Spleen (tissue), 11 donors: ENCODE measurements around the gene RNF167. TPM values are rescaled to one million over a fixed set of nuclear protein-coding genes. Genes with fewer than 3 reads are reported as not detected.
A peak's percentile ranks its signal among the peaks of the same experiment; 100 is the strongest.

Source experiments
- DNase-seq: peaks from one replicate; pipeline ENCODE4 v3.0.0-alpha.2; 2020
- H3K27ac ChIP-seq, 8 donors: fragments of 200-600 bp; sonication (generic) in 7 of 8; 1 replicate in 4 of 8; 2 replicates in 4 of 8; pipeline versions ENCODE4 v1.5.0 to v1.8.0; 2016 to 2021; ENCODE audit warnings: inconsistent platforms in 4 of 8, mild to moderate bottlenecking in 4 of 8, moderate library complexity in 1 of 8
- H3K27me3 ChIP-seq, 7 donors: fragments of 200-600 bp; sonication (generic) in 6 of 7; replicated peaks in 1 of 7; 1 replicate in 4 of 7; 2 replicates in 3 of 7; pipeline versions ENCODE4 v1.5.0 to v1.8.0; 2016 to 2021; ENCODE audit warnings: inconsistent platforms in 3 of 7, mild to moderate bottlenecking in 1 of 7
- H3K36me3 ChIP-seq, 6 donors: fragments of 200-600 bp; sonication (generic) in 5 of 6; 1 replicate in 4 of 6; 2 replicates in 2 of 6; pipeline versions ENCODE4 v1.5.0 to v1.8.0; 2016 to 2021; ENCODE audit warnings: inconsistent platforms in 2 of 6
- H3K4me1 ChIP-seq, 6 donors: fragments of 200-600 bp; sonication (generic) in 5 of 6; 1 replicate in 3 of 6; 2 replicates in 3 of 6; pipeline versions ENCODE4 v1.5.0 to v1.8.0; 2016 to 2021; ENCODE audit warnings: inconsistent platforms in 3 of 6
- H3K4me3 ChIP-seq, 8 donors: fragments of 200-600 bp; sonication (generic) in 7 of 8; 1 replicate in 4 of 8; 2 replicates in 4 of 8; pipeline versions ENCODE4 v1.5.0 to v1.8.0; 2016 to 2021; ENCODE audit warnings: inconsistent platforms in 4 of 8, mild to moderate bottlenecking in 4 of 8, moderate library complexity in 2 of 8
- H3K9me3 ChIP-seq, 8 donors: fragments of 200-600 bp; sonication (generic) in 7 of 8; 1 replicate in 4 of 8; 2 replicates in 4 of 8; pipeline versions ENCODE4 v1.5.0 to v1.8.0; 2016 to 2021; ENCODE audit warnings: inconsistent platforms in 4 of 8
- POLR2A ChIP-seq, 3 donors: fragments of 450-650 bp; IDR thresholded peaks; one replicate each; pipeline ENCODE4 v1.5.1; 2017; ENCODE audit warnings: antibody characterized with exemption in 3 of 3, mild to moderate bottlenecking in 1 of 3
- POLR2AphosphoS5 ChIP-seq, 3 donors: sonication (generic); formaldehyde crosslinking; IDR thresholded peaks; one replicate each; pipeline ENCODE4 v1.5.1; 2017; ENCODE audit warnings: antibody characterized with exemption in 3 of 3
- WGBS, 5 donors: extraction: QIAGEN DNeasy Blood & Tissue Kit in 3 of 5; methylation state at CpG; one replicate each; pipeline versions ENCODE4 v1.1.5 to v1.1.7; 2013 to 2018; 5-methylcytosine and 5-hydroxymethylcytosine counted together
- intact Hi-C: fragments of 100-400 bp; cut with DNase I; formaldehyde crosslinking; loops from one replicate; pipeline ENCODE4 v1.15.0; 2023; ENCODE audit warnings: low total_unique reads
- polyA plus RNA-seq, 3 donors: library from polyadenylated mRNA; stranded (reverse); fragments of 200-250 nt; gene quantifications; one replicate each; pipeline ENCODE4 v1.2.1, GENCODE V29; 2013
- total RNA-seq, 7 donors: library from RNA; depleted of rRNA in 3 of 7; stranded (reverse); fragments of >200 nt in 3 of 7; fragmentation: NEBNext Ultra II Directional in 4 of 7; extraction: Animal tissue kit (Norgen Biotek cat#: 25700) in 4 of 7; gene quantifications; one replicate each; pipeline versions ENCODE4 v1.1.0 to v1.2.1, GENCODE V29; 2016 to 2021
- TF ChIP-seq, protein P1 (sequence below), 11 experiments: fragments of 200-600 bp in 7 of 11; fragments of 450-650 bp in 4 of 11; sonication (generic) in 4 of 11; IDR thresholded peaks in 8 of 11; conservative IDR thresholded peaks in 3 of 11; 1 replicate in 7 of 11; 2 replicates in 4 of 11; pipeline versions ENCODE4 v1.4.0 to v1.8.0; 2016 to 2021; ENCODE audit warnings: antibody characterized with exemption in 11 of 11, inconsistent platforms in 4 of 11, mild to moderate bottlenecking in 1 of 11
- donor health status: healthy with polysubstance abuse.
- donor health status: DM: no; HTN: no; CAD: no; lungs with moderate emphysema.
- donor health status: DM: no; HTN: no; CAD: no.
- donor health status: Bipolar disorder and iron deficiency.
- donor health status: healthy.
- donor health status: DM: no; HTN: no; CAD: no.
- donor health status: DM: yes; HTN: yes; CAD: no.

Gene RNF167
- total and polyA plus RNA-seq, 10 donors = 57.6 to 146 (median 93.2) TPM

DNA sequence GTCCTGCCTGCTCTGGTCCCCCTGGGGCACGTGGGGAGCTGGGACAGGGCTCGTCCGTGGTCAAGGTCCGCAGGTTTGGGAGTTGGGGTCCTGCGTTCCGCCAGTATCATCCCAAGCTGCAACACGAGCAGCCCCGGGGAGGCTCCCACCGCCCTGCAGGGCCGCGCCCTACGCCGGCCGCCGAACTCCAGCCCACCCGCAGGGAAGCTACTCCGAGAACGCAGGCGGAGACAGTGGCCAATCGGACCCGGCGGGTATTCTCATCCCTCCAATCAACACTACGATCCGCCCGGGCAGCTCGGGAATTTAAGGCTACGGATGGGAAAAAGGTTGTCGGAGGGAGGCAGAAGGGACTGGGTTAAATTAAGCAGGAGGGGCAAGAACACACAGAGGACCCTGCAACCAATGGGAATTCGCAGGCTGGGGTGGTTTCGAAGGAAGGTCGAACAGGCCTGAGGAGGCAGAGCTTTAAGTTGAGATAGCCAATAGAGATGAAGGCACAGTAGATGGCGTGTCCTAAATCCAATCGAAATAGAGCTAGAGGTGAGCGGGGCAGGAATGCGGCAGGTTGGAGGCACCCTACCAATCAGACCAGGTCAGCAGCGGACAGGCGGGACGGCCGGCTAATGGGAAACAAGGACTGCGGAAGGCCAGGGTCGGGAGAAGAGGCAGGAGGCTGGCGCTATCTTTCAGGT lies 26.9 kb downstream of the RNF167 start:
- no peaks in the 10 kb centered on the region for H3K9me3 ChIP-seq
- no peaks in the 10 kb centered on the region for H3K27me3 ChIP-seq
- peak overlapping the region; percentile 72 to 90 (median 84) for H3K4me3 ChIP-seq
- DNase-seq = peak; percentile 98
- 0 to 1% (median 0%) methylated on average over 31 to 42 of the region's 42 CpGs for WGBS, 5 donors
- peak overlapping the region; percentile 93 to 95 (median 94) for H3K27ac ChIP-seq
- TF ChIP-seq POLR2AphosphoS5 (IDR thresholded peaks at IDR 0.05) (peak in 2 of 3 donors; percentile 34 to 72), POLR2A (IDR thresholded peaks at IDR 0.05) (no peak)
- TF ChIP-seq, protein P1, sequence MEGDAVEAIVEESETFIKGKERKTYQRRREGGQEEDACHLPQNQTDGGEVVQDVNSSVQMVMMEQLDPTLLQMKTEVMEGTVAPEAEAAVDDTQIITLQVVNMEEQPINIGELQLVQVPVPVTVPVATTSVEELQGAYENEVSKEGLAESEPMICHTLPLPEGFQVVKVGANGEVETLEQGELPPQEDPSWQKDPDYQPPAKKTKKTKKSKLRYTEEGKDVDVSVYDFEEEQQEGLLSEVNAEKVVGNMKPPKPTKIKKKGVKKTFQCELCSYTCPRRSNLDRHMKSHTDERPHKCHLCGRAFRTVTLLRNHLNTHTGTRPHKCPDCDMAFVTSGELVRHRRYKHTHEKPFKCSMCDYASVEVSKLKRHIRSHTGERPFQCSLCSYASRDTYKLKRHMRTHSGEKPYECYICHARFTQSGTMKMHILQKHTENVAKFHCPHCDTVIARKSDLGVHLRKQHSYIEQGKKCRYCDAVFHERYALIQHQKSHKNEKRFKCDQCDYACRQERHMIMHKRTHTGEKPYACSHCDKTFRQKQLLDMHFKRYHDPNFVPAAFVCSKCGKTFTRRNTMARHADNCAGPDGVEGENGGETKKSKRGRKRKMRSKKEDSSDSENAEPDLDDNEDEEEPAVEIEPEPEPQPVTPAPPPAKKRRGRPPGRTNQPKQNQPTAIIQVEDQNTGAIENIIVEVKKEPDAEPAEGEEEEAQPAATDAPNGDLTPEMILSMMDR (IDR thresholded peaks at IDR 0.05 in 8 of 11, conservative IDR thresholded peaks at IDR 0.05 in 3 of 11) = peak in 1 of 11 experiments; percentile 26
- H3K4me1 ChIP-seq = peaks cover 15 to 71% (median 35%) of the 10 kb centered on the region in 6 donors
- peaks cover 0 to 59% (median 21%) of the 10 kb centered on the region in 6 donors for H3K36me3 ChIP-seq
- intact Hi-C loops = loop anchor here (2.0 kb wide), 1 partner anchor 26 kb away; the partner anchor contains the start of genes RNF167 and SLC25A11

DNA sequence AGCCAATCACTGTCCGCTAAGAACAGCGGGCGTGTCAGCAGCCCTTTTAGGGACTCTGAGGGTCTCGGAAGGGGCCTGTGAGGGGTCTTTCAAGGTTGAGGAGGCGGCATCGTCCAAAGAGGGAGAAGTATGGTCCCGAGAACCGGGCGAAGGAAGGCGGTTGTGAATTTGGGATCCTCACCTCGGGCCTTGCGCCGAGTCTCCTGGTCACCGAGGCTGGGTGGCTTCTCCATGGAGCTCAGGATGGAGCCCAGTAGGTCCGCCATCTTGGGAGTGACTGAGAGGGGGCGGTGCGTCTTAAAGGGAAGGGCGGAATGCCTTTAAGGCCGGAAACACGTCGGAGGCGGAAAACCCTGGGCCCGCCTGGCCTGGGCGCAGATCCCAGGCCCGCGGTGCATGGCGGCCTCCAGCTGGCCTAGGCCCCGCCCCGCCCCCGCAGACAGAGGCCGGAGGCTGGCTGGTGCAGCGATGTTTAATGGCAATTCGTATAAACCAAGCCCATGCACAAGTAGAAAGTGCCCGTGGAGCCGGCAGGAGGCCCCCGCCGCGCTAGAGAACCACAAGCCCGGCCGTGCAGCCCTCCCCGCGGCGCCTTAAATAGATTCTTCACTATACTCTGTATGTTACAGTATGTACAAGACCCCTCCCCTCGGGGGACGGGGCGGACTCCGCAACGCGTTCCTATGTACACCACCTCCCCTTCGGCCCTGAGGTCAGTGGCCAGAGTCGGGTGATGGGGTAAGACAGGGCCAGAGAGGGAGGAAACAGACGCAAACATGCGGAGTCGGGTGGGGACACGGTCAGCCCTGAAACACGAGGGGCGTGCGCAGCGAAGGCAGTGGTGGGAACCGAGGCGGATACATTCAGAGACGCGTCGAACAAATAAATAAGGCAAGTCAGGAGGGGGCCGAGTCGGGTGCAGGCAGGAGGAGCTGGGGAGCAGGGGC lies 27.7 kb downstream of the RNF167 start, which contains the start of gene SPAG7:
TSS of gene SPAG7 (minus strand) at position 279 of the 947 bp plus-strand sequence. CDS start at position 266, 13 bp downstream.
- Histone ChIP-seq H3K36me3 (peaks cover 0 to 64% (median 29%) of the 10 kb centered on the region in 6 donors), H3K4me1 (peaks cover 15 to 79% (median 38%) of the 10 kb centered on the region in 6 donors), H3K9me3 (no peaks in the 10 kb centered on the region), H3K4me3 (peak within 1 kb of the TSS; percentile 72 to 90 (median 84)), H3K27ac (peak within 1 kb of the TSS; percentile 93 to 95 (median 94)), H3K27me3 (no peaks in the 10 kb centered on the region)
- WGBS, 5 donors = 0 to 1% (median 1%) methylated on average over 57 to 66 of the region's 66 CpGs
- TF ChIP-seq POLR2A (IDR thresholded peaks at IDR 0.05) (peak in 2 of 3 donors; percentile 5 to 66), POLR2AphosphoS5 (IDR thresholded peaks at IDR 0.05) (peak; percentile 93 to 98 (median 96))
- TF ChIP-seq, protein P1 (IDR thresholded peaks at IDR 0.05 in 8 of 11, conservative IDR thresholded peaks at IDR 0.05 in 3 of 11) = peak in 3 of 11 experiments; percentile 8 to 23 (median 12)
- DNase-seq = peak; percentile 99
- intact Hi-C loops = loop anchor here (2.0 kb wide), 1 partner anchor 27 kb away; the partner anchor contains the start of genes RNF167 and SLC25A11

DNA sequence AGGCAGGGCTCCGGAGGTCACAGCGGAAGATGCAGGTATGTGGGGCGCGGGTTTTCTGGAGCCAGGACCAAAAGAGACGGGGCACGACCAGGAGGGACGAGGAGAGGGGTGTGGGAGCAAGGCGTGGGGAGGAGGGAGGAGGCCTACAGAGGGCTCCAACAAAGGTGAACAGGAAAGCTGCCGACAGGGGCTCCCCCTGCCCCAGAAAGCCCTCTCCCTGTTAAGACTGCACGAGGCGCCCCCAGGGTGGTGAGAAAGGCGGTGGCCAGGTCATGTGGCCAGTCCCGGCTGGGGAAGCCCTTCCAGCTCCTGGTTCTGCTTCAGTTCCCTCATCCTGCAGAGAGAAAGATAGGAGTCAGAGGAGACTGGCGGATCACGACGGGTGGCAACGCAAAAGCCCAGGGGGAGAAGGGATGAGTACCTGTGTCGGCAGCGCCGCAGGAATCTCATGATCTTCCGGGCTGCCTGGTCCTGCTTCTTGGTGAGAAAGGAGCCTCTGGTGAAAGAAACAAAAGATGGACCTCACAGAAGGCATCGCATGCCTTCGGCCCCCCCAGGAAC lies 28.5 kb downstream of the RNF167 start:
- H3K36me3 ChIP-seq = peaks cover 0 to 67% (median 36%) of the 10 kb centered on the region in 6 donors
- intact Hi-C loops = no loop called here
- WGBS, 5 donors = 43 to 61% (median 49%) methylated on average over 20 to 23 of the region's 23 CpGs
- TF ChIP-seq POLR2AphosphoS5 (IDR thresholded peaks at IDR 0.05) = no peak
- no peak for TF ChIP-seq POLR2A (IDR thresholded peaks at IDR 0.05)
- TF ChIP-seq, protein P1 (IDR thresholded peaks at IDR 0.05 in 8 of 11, conservative IDR thresholded peaks at IDR 0.05 in 3 of 11) = no peak
- peak overlapping the region; percentile 93 to 95 (median 94) for H3K27ac ChIP-seq
- peak overlapping the region; percentile 72 to 90 (median 84) for H3K4me3 ChIP-seq
- peaks cover 15 to 86% (median 45%) of the 10 kb centered on the region in 6 donors for H3K4me1 ChIP-seq
- no peaks in the 10 kb centered on the region for H3K9me3 ChIP-seq
- H3K27me3 ChIP-seq = no peaks in the 10 kb centered on the region
- peak; percentile 86 for DNase-seq
